Measurements from ENCODE around the gene THSD4.

THSD4 gene

GRCh38 chr15:71114887-71115566 is at the start of gene THSD4:
TSS of gene THSD4 (plus strand) at chr15:71115471.
- DNase-seq: no peak

GRCh38 chr15:71066983-71067382 is 48.3 kb upstream of the THSD4 start:
- DNase-seq: no peak

DNA sequence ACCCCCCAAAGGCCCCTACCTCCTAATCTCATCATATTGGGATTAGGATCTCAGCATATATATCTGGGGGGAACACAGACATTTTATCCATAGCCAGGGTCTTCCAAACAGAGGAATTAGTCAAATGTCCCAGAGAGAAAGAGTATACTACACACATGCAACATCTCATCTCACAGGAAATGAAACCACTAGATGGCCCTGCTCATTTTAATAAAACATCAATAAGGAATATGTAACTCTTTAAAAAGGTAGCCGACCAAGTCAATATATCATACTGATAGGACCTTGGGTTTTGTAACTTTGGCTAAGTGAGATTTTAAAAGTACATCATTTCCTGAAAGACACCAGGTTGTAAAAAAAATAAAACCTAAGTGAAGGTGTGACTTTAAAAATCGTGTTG is 45.6 kb upstream of the THSD4 start:
- no peak for DNase-seq

GRCh38 chr15:71071529-71071928 is 43.7 kb upstream of the THSD4 start:
- DNase-seq: no peak

DNA sequence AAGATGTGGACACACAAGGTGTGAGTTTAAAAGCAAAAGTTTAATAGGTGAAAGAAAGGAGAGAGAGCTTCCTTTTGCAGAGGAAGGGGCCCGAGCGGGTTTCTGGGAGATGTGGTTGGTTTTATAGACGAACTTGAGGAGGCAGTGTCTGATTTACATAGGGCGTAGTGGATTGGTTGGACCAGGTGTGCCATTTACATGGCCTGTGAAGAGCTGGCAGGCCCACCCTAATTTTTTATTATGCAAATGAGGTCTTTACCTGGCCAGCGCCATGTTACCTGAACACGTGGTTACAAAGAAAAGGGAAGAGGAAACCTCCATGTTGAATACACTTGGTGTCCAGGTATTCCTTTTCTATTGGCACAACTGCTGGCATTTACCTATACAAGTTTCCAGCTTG is 42.8 kb upstream of the THSD4 start:
- DNase-seq: no peak

DNA sequence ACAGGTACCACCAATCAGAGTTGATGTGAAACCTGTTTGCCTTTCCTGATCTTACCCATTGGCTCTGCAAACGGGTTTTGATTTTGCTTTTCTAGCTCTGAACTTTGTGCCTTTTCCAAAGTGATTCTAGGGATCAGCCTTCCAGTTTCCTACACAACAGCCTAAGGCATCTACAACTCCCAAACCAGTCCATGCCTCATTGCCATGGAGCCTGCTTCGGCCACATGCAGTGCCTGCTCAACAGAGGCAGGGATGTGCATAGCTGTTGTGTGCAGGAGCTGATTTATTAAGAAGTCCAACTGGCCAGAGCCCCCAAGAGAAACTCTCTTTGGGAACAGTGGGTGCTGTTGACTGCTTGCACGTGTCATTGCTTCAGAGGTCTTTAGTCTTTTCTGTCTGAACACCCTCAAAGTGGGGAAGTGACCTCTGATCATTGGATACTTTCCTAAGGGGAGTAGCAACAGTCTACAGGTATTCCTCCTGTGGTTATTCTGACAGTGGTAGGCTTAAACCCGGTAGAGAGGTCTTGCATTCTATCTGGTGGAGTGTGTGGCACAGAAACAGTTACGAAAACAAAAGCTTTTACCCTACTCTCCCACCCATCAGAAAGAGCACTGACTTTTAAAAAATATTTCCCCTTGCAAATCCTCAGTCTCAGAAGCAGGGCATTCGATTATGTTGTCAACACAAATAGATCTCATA is 36.6 kb upstream of the THSD4 start:
- DNase-seq: no peak

- DNase-seq: no peak
These were observed 35.8 kb upstream of the THSD4 start for GRCh38 chr15:71079208-71080044.

DNA sequence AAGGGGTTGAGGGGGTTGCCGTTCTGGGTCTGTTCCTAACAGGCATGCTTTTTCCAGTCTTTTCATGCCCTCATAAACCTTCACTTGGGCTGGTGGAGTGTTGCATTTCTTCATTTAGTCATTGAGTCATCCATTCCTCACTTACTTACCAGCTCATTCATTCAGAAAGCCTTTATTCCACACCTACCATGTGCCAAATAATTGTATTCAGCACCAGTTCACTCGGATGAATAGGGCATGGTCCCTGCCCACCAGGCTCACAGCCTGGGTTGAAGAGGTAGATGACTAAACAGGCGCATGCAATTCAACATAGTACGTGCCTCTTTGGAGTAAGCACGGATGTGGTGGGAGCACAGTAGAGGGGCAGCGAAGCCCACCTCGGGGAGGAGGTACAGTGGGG is 35.1 kb upstream of the THSD4 start:
- DNase-seq: no peak

GRCh38 chr15:71080705-71081104 is 34.6 kb upstream of the THSD4 start:
- no peak for DNase-seq

DNA sequence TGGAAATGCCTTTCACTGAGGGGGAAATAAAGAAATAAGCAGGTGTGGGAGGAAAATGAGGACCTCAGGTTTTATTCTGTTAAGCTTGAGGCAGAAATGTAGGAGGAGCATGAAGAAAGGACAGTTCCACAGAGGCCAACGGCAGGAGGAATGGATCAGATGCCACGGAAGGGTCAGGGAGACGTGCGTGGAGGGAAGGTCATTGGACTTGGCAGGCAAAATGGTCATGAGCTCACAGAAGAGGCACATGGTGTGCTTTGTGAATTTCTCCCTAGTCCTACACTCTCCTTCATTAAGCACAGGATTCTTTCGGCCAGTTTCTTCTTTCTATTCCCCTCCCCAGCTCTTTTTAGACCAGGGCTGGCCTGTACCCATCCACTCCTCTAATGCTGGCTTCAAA is 32.5 kb upstream of the THSD4 start:
- DNase-seq: no peak

GRCh38 chr15:71083349-71083748 is 31.9 kb upstream of the THSD4 start:
- DNase-seq: no peak

GRCh38 chr15:71084264-71084663 is 31.0 kb upstream of the THSD4 start:
- DNase-seq: no peak

DNA sequence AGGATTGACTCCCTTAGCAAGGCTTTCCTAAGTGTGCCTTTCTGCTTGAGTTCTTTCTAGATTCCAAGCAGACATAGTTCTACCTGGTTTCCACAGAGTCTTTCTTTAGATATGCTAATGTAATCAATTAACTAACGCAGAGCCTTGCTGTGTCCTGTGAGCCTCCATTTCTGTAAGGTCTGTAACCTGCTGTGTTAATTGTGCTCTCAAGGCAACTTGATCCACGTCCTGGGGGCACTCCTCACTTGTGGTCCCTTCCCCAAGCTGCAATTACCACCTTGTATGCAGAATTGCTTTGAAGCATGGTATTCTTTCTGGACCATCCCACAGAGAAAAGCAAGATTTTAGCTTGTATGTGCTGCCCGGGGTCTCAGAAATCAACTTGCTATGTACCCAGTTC is 29.5 kb upstream of the THSD4 start:
- DNase-seq: no peak

DNA sequence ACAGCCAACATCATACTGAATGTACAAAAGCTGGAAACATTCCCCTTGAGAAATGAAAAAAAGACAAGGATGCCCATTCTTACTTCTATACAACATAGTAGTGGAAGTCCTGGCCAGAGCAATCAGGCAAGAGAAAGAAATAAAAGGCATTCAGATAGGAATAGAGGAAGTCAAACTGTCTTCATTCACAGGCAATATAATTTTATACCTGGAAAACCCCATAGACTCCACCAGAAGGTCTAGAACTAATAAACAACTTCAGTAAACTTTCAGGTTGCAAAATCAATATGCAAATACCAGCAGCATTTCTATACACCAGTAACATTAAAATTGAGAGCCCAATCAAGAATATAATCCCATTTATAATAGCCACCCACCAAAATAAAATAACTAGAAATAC is 27.1 kb upstream of the THSD4 start:
- no peak for DNase-seq

DNA sequence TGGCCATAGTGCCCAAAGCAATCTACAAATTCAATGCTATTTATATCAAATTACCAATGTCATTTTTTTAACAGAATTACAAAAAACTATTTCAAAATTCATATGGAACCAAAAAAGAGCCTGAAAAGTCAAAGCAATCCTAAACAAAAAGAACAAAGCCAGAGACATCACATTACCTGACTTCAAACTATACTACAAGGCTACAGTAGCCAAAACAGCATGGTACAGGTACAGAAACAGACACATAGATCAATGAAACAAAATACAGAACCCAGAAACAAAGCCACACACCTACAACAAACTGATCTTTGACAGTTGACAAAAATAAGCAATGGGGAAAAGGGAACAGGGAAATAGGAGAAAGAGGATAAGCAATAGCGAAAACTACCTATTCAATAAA is 26.6 kb upstream of the THSD4 start:
- DNase-seq: no peak

GRCh38 chr15:71089801-71090200 is 25.5 kb upstream of the THSD4 start:
- DNase-seq: no peak

DNA sequence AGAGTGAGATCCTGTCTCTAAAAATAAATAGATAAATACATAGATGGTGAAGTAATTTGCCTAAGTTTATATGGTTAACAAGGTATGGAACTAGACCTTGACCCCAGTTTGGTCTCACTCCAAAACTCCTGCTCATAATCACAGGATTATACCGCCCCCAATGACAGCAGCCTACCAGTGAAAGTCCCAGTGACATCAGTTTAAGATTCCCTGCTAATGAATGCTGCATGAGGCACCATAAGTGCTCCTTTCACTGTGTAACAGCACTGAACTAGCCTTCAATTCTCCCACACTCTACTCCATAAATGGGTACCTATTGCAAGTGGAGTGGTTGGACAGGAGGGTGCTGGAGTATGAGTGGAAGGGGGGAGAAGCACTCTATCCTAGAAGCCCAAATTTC is 23.7 kb upstream of the THSD4 start:
- no peak for DNase-seq

- no peak for DNase-seq
These were observed 23.1 kb upstream of the THSD4 start for GRCh38 chr15:71092056-71092600.

GRCh38 chr15:71093054-71094024 is 21.9 kb upstream of the THSD4 start:
- no peak for DNase-seq

- no peak for DNase-seq
These were observed 21.1 kb upstream of the THSD4 start for GRCh38 chr15:71094137-71094536.

DNA sequence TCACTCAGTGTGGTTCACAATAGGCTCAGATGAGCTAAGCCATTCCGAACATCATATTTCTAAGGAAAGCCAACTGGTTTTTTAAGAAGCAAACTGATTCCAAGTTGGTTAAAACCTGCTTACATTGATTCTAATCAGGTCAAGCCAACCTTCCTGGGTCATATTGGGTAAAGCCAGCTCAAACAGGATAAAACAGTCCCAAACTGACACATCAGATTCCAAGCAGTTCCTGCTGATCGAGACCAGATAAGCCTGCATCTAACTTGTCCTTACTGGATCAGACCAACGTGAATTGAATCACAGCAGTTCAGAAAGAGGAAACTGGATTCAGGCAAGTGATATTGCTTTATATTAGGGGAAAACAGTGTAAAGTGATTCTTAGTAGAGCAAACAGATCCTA is 18.6 kb upstream of the THSD4 start:
- no peak for DNase-seq

- no peak for DNase-seq
These were observed 17.4 kb upstream of the THSD4 start for GRCh38 chr15:71097890-71098289.

All from midbrain (tissue), 1 donor.